SU-DHL-6 (cell line): ENCODE measurements around the gene MEIKIN.

Experiments
- H2AFZ ChIP-seq: fragments of 200-600 bp; sonication (generic); 2 replicates; pipeline ENCODE4 v1.6.1; 2014; ENCODE audit warnings: low read depth, mild to moderate bottlenecking, moderate library complexity, mixed read lengths, antibody characterized with exemption, low read length; ENCODE audit not compliant: severe bottlenecking
- H3F3A ChIP-seq: fragments of 200-600 bp; shearing (Covaris generic); 2 replicates; pipeline ENCODE4 v1.6.0; 2016; ENCODE audit warnings: antibody characterized with exemption, mild to moderate bottlenecking; ENCODE audit not compliant: insufficient read depth
- H3K27ac ChIP-seq: fragments of 200-600 bp; sonication (generic); 2 replicates; pipeline ENCODE4 v1.5.1; 2016; ENCODE audit warnings: low read depth, mild to moderate bottlenecking, low read length, moderate library complexity, mixed read lengths
- H3K27me3 ChIP-seq: fragments of 200-600 bp; sonication (generic), shearing (Covaris generic); 2 replicates; pipeline ENCODE4 v1.6.0; 2014; ENCODE audit warnings: mild to moderate bottlenecking, low read length
- H3K36me3 ChIP-seq: fragments of 200-600 bp; sonication (generic); 2 replicates; pipeline ENCODE4 v1.6.1; 2014; ENCODE audit warnings: mild to moderate bottlenecking, low read length, mixed read lengths
- H3K4me2 ChIP-seq: fragments of 300-600, 200-600 bp; shearing (Covaris generic), sonication (generic); 2 replicates; pipeline ENCODE4 v1.6.0; 2014; ENCODE audit warnings: low read length, low read depth, mild to moderate bottlenecking; ENCODE audit not compliant: poor library complexity, severe bottlenecking
- H3K4me3 ChIP-seq: fragments of 200-600 bp; sonication (generic); 2 replicates; pipeline ENCODE4 v1.5.1; 2014; ENCODE audit warnings: antibody characterized with exemption, low read length, mild to moderate bottlenecking, mixed read lengths; ENCODE audit not compliant: insufficient read depth, poor library complexity, severe bottlenecking
- H3K79me2 ChIP-seq: fragments of 200-600 bp; sonication (generic); 2 replicates; pipeline ENCODE4 v1.6.1; 2014; ENCODE audit warnings: mild to moderate bottlenecking, low read length, moderate library complexity; ENCODE audit not compliant: insufficient read depth
- H3K9ac ChIP-seq: fragments of 200-600 bp; sonication (generic); 2 replicates; pipeline ENCODE4 v1.7.0; 2014; ENCODE audit warnings: mild to moderate bottlenecking, low read length
- H3K9me2 ChIP-seq: fragments of 200-600 bp; sonication (generic); replicated peaks from 2 replicates; pipeline ENCODE4 v1.6.1; 2014; ENCODE audit warnings: low read length; ENCODE audit not compliant: insufficient read depth
- H3K9me3 ChIP-seq: fragments of 200-600 bp; sonication (generic); 2 replicates; pipeline ENCODE4 v1.6.1; 2014; ENCODE audit warnings: low read length, mixed read lengths; ENCODE audit not compliant: insufficient read depth
- H4K20me1 ChIP-seq: fragments of 200-600 bp; sonication (generic); 2 replicates; pipeline ENCODE4 v1.6.1; 2014; ENCODE audit warnings: low read depth, mild to moderate bottlenecking, antibody characterized with exemption, low read length, moderate library complexity, mixed read lengths
- EZH2phosphoT487 ChIP-seq: fragments of 200-600 bp; sonication (generic), shearing (Covaris generic); conservative IDR thresholded peaks from 2 replicates; pipeline ENCODE4 v1.6.1; 2018; ENCODE audit warnings: mild to moderate bottlenecking, antibody characterized with exemption, low read length, moderate library complexity, mixed read lengths
- TF ChIP-seq, protein P1 (sequence below): fragments of 200-600 bp; sonication (generic); IDR thresholded peaks from one replicate; pipeline ENCODE4 v1.5.1; 2017; ENCODE audit warnings: antibody characterized with exemption, mild to moderate bottlenecking, low read length, moderate library complexity; ENCODE audit not compliant: insufficient read depth, poor library complexity, severe bottlenecking

The MEIKIN gene

GRCh38 chr5:131790550-131790949, 154.9 kb downstream of the MEIKIN start:
- no peak overlapping the region for H3K27ac ChIP-seq
- no peaks in the 10 kb centered on the region for H3F3A ChIP-seq
- H3K4me3 ChIP-seq = no peak overlapping the region
- H3K79me2 ChIP-seq = peaks cover 95% of the 10 kb centered on the region
- no peaks in the 10 kb centered on the region for H3K36me3 ChIP-seq
- no peak overlapping the region for H3K9ac ChIP-seq
- no peak overlapping the region for H2AFZ ChIP-seq
- no peaks in the 10 kb centered on the region for H3K9me3 ChIP-seq
- no peak overlapping the region for H3K4me2 ChIP-seq
- TF ChIP-seq, protein P1, sequence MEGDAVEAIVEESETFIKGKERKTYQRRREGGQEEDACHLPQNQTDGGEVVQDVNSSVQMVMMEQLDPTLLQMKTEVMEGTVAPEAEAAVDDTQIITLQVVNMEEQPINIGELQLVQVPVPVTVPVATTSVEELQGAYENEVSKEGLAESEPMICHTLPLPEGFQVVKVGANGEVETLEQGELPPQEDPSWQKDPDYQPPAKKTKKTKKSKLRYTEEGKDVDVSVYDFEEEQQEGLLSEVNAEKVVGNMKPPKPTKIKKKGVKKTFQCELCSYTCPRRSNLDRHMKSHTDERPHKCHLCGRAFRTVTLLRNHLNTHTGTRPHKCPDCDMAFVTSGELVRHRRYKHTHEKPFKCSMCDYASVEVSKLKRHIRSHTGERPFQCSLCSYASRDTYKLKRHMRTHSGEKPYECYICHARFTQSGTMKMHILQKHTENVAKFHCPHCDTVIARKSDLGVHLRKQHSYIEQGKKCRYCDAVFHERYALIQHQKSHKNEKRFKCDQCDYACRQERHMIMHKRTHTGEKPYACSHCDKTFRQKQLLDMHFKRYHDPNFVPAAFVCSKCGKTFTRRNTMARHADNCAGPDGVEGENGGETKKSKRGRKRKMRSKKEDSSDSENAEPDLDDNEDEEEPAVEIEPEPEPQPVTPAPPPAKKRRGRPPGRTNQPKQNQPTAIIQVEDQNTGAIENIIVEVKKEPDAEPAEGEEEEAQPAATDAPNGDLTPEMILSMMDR = no peak
- no peak for TF ChIP-seq EZH2phosphoT487
- no peaks in the 10 kb centered on the region for H3K9me2 ChIP-seq
- H4K20me1 ChIP-seq = peaks cover 7% of the 10 kb centered on the region; the same call in 1 of the 2 replicates
- H3K27me3 ChIP-seq = no peaks in the 10 kb centered on the region

GRCh38 chr5:131789765-131790164, 155.7 kb downstream of the MEIKIN start:
- H3K79me2 ChIP-seq = peaks cover 91% of the 10 kb centered on the region
- H3K9ac ChIP-seq = no peak overlapping the region
- no peaks in the 10 kb centered on the region for H3F3A ChIP-seq
- no peaks in the 10 kb centered on the region for H3K36me3 ChIP-seq
- H3K27ac ChIP-seq = no peak overlapping the region
- H3K4me2 ChIP-seq = no peak overlapping the region
- no peaks in the 10 kb centered on the region for H3K9me2 ChIP-seq
- TF ChIP-seq, protein P1 = no peak
- no peak for TF ChIP-seq EZH2phosphoT487
- no peak overlapping the region for H3K4me3 ChIP-seq
- no peak overlapping the region for H2AFZ ChIP-seq
- H4K20me1 ChIP-seq = no peaks in the 10 kb centered on the region; the same call in 1 of the 2 replicates
- no peaks in the 10 kb centered on the region for H3K27me3 ChIP-seq
- H3K9me3 ChIP-seq = no peaks in the 10 kb centered on the region

GRCh38 chr5:131787736-131788135, 157.7 kb downstream of the MEIKIN start:
- H2AFZ ChIP-seq = no peak overlapping the region
- no peak for TF ChIP-seq EZH2phosphoT487
- TF ChIP-seq, protein P1 = no peak
- no peaks in the 10 kb centered on the region for H3K27me3 ChIP-seq
- H4K20me1 ChIP-seq = peaks cover 3% of the 10 kb centered on the region; the same call in 1 of the 2 replicates
- H3K9me2 ChIP-seq = no peaks in the 10 kb centered on the region
- H3K9ac ChIP-seq = no peak overlapping the region
- H3F3A ChIP-seq = no peaks in the 10 kb centered on the region
- peaks cover 91% of the 10 kb centered on the region for H3K79me2 ChIP-seq
- H3K4me3 ChIP-seq = no peak overlapping the region
- H3K4me2 ChIP-seq = no peak overlapping the region
- no peaks in the 10 kb centered on the region for H3K9me3 ChIP-seq
- H3K27ac ChIP-seq = no peak overlapping the region
- H3K36me3 ChIP-seq = no peaks in the 10 kb centered on the region
